NB4 (cell line): Measurements from ENCODE around the gene BRSK2.

ENCODE experiments used
- CTCF ChIP-seq: IDR thresholded peaks from one replicate; pipeline ENCODE4 v1.5.1; 2012; ENCODE audit warnings: low read depth, low read length
- MAX ChIP-seq: IDR thresholded peaks from 2 replicates; pipeline ENCODE4 v1.6.1; 2011; ENCODE audit warnings: low read depth, low read length
- MYC ChIP-seq: IDR thresholded peaks from 2 replicates; pipeline ENCODE4 v1.6.1; 2011; ENCODE audit warnings: low read depth, low read length
- POLR2A ChIP-seq: IDR thresholded peaks from 2 replicates; pipeline ENCODE4 v1.6.1; 2011; ENCODE audit warnings: mild to moderate bottlenecking; ENCODE audit not compliant: insufficient read length; ENCODE audit errors: extremely low read depth

- TF ChIP-seq POLR2A: no peak
- no peak for TF ChIP-seq CTCF
- no peak for TF ChIP-seq MAX
- no peak for TF ChIP-seq MYC
Measured at GRCh38 chr11:1475841-1476240, 86.1 kb downstream of the BRSK2 start.
